ENCODE data around the gene GSE1.
A peak's percentile ranks its signal among the peaks of the same experiment; 100 is the strongest.

- TF ChIP-seq EZH2phosphoT487 (IDR thresholded peaks at IDR 0.05; ENCODE audit: borderline replicate concordance, low read length) (no peak), CTCF (IDR thresholded peaks at IDR 0.05; ENCODE audit: low read depth, low read length, poor library complexity, severe bottlenecking) (peak; percentile 2)
Observed at GRCh38 chr16:85607796-85608514, 5.2 kb upstream of the GSE1 start.

All from DOHH2 (cell line).